Measurements from ENCODE around the gene ASPSCR1.

GRCh38 chr17:82000803-82001570, 23.6 kb downstream of the ASPSCR1 start:
- TF ChIP-seq CTCF (conservative IDR thresholded peaks at IDR 0.05) (no peak), EZH2 (IDR thresholded peaks at IDR 0.05; ENCODE audit: low read depth) (no peak)
